Fibroblast of lung (primary cell): ENCODE measurements around the gene FAM174B.

Experiments
- EZH2 ChIP-seq: IDR thresholded peaks from 2 replicates; pipeline ENCODE4 v1.5.1; 2012; ENCODE audit warnings: low read length, control low read depth, mild to moderate bottlenecking; ENCODE audit errors: missing control alignments
- TF ChIP-seq, protein P1 (sequence below), 2 donors: IDR thresholded peaks in 1 of 2; conservative IDR thresholded peaks in 1 of 2; 1 replicate in 1 of 2; 2 replicates in 1 of 2; pipeline ENCODE4 v1.5.1; 2011 to 2012; ENCODE audit warnings: low read length in 2 of 2, control low read depth in 1 of 2, inconsistent platforms in 1 of 2, low read depth in 1 of 2, mild to moderate bottlenecking in 1 of 2

- TF ChIP-seq EZH2 = no peak
- TF ChIP-seq, protein P1, sequence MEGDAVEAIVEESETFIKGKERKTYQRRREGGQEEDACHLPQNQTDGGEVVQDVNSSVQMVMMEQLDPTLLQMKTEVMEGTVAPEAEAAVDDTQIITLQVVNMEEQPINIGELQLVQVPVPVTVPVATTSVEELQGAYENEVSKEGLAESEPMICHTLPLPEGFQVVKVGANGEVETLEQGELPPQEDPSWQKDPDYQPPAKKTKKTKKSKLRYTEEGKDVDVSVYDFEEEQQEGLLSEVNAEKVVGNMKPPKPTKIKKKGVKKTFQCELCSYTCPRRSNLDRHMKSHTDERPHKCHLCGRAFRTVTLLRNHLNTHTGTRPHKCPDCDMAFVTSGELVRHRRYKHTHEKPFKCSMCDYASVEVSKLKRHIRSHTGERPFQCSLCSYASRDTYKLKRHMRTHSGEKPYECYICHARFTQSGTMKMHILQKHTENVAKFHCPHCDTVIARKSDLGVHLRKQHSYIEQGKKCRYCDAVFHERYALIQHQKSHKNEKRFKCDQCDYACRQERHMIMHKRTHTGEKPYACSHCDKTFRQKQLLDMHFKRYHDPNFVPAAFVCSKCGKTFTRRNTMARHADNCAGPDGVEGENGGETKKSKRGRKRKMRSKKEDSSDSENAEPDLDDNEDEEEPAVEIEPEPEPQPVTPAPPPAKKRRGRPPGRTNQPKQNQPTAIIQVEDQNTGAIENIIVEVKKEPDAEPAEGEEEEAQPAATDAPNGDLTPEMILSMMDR (conservative IDR thresholded peaks at IDR 0.05 in 1 of 2, IDR thresholded peaks at IDR 0.05 in 1 of 2; ENCODE audit: low read depth in 1 of 2, low read length in 2 of 2) = no peak
Measured at GRCh38 chr15:92665100-92665555, 9.6 kb upstream of the FAM174B start.
